GM12878 (cell line): Measurements from ENCODE around the gene PSMC6. TPM values are rescaled to one million over a fixed set of nuclear protein-coding genes. Genes with fewer than 3 reads are reported as not detected.

Source experiments
- ATAC-seq: fragments of 200-7000 bp; cut with Tn5 transposase; 3 replicates; pipeline ENCODE4 v1.9.1; 2020; ENCODE audit warnings: mild to moderate bottlenecking, moderate library complexity
- BruUV-seq: library from RNA; stranded (reverse); fragments of 400-500 nt; replicated peaks from 2 replicates; lab custom pipeline; 2021; lab: Mats Ljungman, UMichigan
- CTCF ChIA-PET: fragments of 300-600 bp; sonication (Branson Sonifier 250); formaldehyde crosslinking; extraction: SDS; loops from one replicate; lab custom pipeline; 2021; ENCODE audit warnings: inconsistent platforms; lab: Yijun Ruan, JAX
- POLR2A ChIA-PET: fragments of 350-600 bp; formaldehyde crosslinking; extraction: SDS; loops from one replicate; lab custom pipeline; 2021; ENCODE audit warnings: inconsistent platforms; lab: Charles Lee
- RAD21 ChIA-PET: fragments of 300-600 bp; sonication (Branson Sonifier 250); formaldehyde crosslinking; loops from one replicate; lab custom pipeline; 2023; ENCODE audit warnings: antibody characterized with exemption; ENCODE audit not compliant: unreplicated experiment; lab: Charles Lee
- SMC1A ChIA-PET: fragments of 300-600 bp; sonication (Branson Sonifier 250); formaldehyde crosslinking; loops from one replicate; lab custom pipeline; 2023; ENCODE audit not compliant: unreplicated experiment, uncharacterized antibody; lab: Charles Lee
- DNase-seq: peaks from one replicate; pipeline ENCODE4 v3.0.0-alpha.2; 2011; ENCODE audit warnings: low read depth, low spot score
- FAIRE-seq: peaks from 3 replicates; lab custom pipeline; 2011; peaks lifted over from hg19 to GRCh38; lab: Jason Lieb, UNC
- H2AFZ ChIP-seq: 2 replicates; pipeline ENCODE4 v1.6.0; 2011; ENCODE audit warnings: low read depth, low read length, control low read depth; ENCODE audit not compliant: control insufficient read depth
- H3K27ac ChIP-seq: 2 replicates; pipeline ENCODE4 v1.5.1; 2011; ENCODE audit warnings: control low read depth; ENCODE audit not compliant: control insufficient read depth, insufficient read depth
- H3K27me3 ChIP-seq, 2 experiments: replicated peaks in 1 of 2; 2 replicates each; pipeline versions ENCODE4 v1.6.0 to v1.6.1; 2011; ENCODE audit warnings: low read length in 1 of 2; ENCODE audit not compliant: control insufficient read depth in 2 of 2, insufficient read depth in 2 of 2
- H3K36me3 ChIP-seq, 2 experiments: 2 replicates each; pipeline ENCODE4 v1.5.1; 2011; ENCODE audit warnings: low read length in 1 of 2; ENCODE audit not compliant: control insufficient read depth in 2 of 2, insufficient read depth in 2 of 2
- H3K4me1 ChIP-seq: 2 replicates; pipeline ENCODE4 v1.6.1; 2011; ENCODE audit warnings: mild to moderate bottlenecking, low read length, moderate library complexity, mixed read lengths; ENCODE audit not compliant: control insufficient read depth, insufficient read depth
- H3K4me2 ChIP-seq: 2 replicates; pipeline ENCODE4 v1.6.0; 2011; ENCODE audit warnings: control low read depth; ENCODE audit not compliant: control insufficient read depth, insufficient read depth
- H3K4me3 ChIP-seq: fragments of 200-600 bp; sonication (generic); 2 replicates; pipeline ENCODE4 v1.5.1; 2016
- H3K79me2 ChIP-seq: 2 replicates; pipeline ENCODE4 v1.6.0; 2011; ENCODE audit warnings: low read length; ENCODE audit not compliant: control insufficient read depth, insufficient read depth
- H3K9ac ChIP-seq: 2 replicates; pipeline ENCODE4 v1.8.0; 2011; ENCODE audit warnings: low read length, control low read depth, mixed read lengths; ENCODE audit not compliant: control insufficient read depth, insufficient read depth
- H3K9me3 ChIP-seq: replicated peaks from 3 replicates; pipeline ENCODE4 v1.5.1; 2011; ENCODE audit warnings: mild to moderate bottlenecking, low read length; ENCODE audit not compliant: control insufficient read depth, insufficient read depth
- H4K20me1 ChIP-seq: 2 replicates; pipeline ENCODE4 v1.6.0; 2011; ENCODE audit not compliant: control insufficient read depth, insufficient read depth
- KLF5 ChIP-seq: fragments of 450-650 bp; IDR thresholded peaks from 2 replicates; pipeline ENCODE4 v1.6.1; 2014; ENCODE audit warnings: mild to moderate bottlenecking; ENCODE audit not compliant: partially characterized antibody
- MTA2 ChIP-seq: fragments of 450-650 bp; IDR thresholded peaks from 2 replicates; pipeline ENCODE4 v1.6.1; 2016; ENCODE audit warnings: low read depth, mild to moderate bottlenecking, moderate library complexity
- NFXL1 ChIP-seq: fragments of 450-650 bp; IDR thresholded peaks from 2 replicates; pipeline ENCODE4 v1.6.1; 2017; ENCODE audit warnings: antibody characterized with exemption, mild to moderate bottlenecking, borderline replicate concordance
- RB1 ChIP-seq: fragments of 450-650 bp; formaldehyde crosslinking; IDR thresholded peaks from 2 replicates; pipeline ENCODE4 v1.6.1; 2017; ENCODE audit warnings: mild to moderate bottlenecking, borderline replicate concordance
- ZBED1 ChIP-seq: IDR thresholded peaks from 2 replicates; pipeline ENCODE4 v1.6.1; 2016; ENCODE audit warnings: borderline replicate concordance
- WGBS: methylation state at CpG from one replicate; pipeline ENCODE4 v1.1.6; 2016; ENCODE audit warnings: low lambda C conversion rate; ENCODE audit not compliant: insufficient replicate concordance, insufficient coverage; ENCODE audit errors: missing lambda C conversion rate; 5-methylcytosine and 5-hydroxymethylcytosine counted together
- in situ Hi-C: fragments of 300-500 bp; cut with MboI; formaldehyde crosslinking; loops from 9 replicates; pipeline ENCODE4 v1.14.3; 2018; ENCODE audit warnings: mixed read lengths
- intact Hi-C: fragments of 100-400 bp; cut with micrococcal nuclease; formaldehyde crosslinking; loops from one replicate; pipeline ENCODE4 v1.14.2; 2022; ENCODE audit not compliant: unreplicated experiment
- polyA plus RNA-seq, 11 experiments: library from polyadenylated mRNA; depleted of rRNA in 4 of 11; unstranded in 6 of 11; stranded (reverse) in 5 of 11; fragments of >200 nt; fragmentation: Nextera tagmentation in 4 of 11; fragmentation: Illumina TruSeq in 1 of 11; extraction: Ambion mirVana in 4 of 11; extraction: Trizol in 1 of 11; gene quantifications; 1 replicate in 1 of 11; 2 replicates in 10 of 11; pipeline versions ENCODE4 v1.2.1 to v1.2.3, GENCODE V29; 2011 to 2016; ENCODE audit warnings: inconsistent platforms in 2 of 11, missing spikeins in 2 of 11, low read depth in 1 of 11
- total RNA-seq, 4 experiments: library from RNA; depleted of rRNA in 3 of 4; stranded (reverse); fragments of >200 nt in 3 of 4; fragmentation: Illumina TruSeq in 1 of 4; extraction: Trizol in 1 of 4; gene quantifications; 2 replicates each; pipeline versions ENCODE4 v1.2.1 to v1.2.3, GENCODE V29; 2013 to 2021
- TF ChIP-seq, protein P1 (sequence below): fragments of 450-650 bp; IDR thresholded peaks from 2 replicates; pipeline ENCODE4 v1.6.1; 2016; ENCODE audit warnings: mild to moderate bottlenecking
- TF ChIP-seq, protein P2 (sequence below): fragments of 450-650 bp; IDR thresholded peaks from 2 replicates; pipeline ENCODE4 v1.6.1; 2017; ENCODE audit warnings: mild to moderate bottlenecking

The PSMC6 gene
- total and polyA plus RNA-seq, 10 of the 15 experiments (the other 5 are each of a cell fraction or from before 2014, with no cell fraction given), result 71.4 to 192 (median 153) TPM

- FAIRE-seq (no peak), DNase-seq (no peak), ATAC-seq (no peak)
- no peak overlapping the region for H3K4me2 ChIP-seq
- no peak overlapping the region for H3K9ac ChIP-seq
- no peaks in the 10 kb centered on the region for H3K27me3 ChIP-seq
- ChIA-PET SMC1A (no interaction called here), CTCF (interaction anchor here (2.0 kb wide), 1 partner anchor 151 kb away, joined by 5 read pairs; the partner anchor contains the start of genes GPR137C and TXNDC16), RAD21 (no interaction called here), POLR2A (no interaction called here)
- intact Hi-C loops (no loop called here), in situ Hi-C loops (no loop called here)
- no peaks in the 10 kb centered on the region for H3K36me3 ChIP-seq
- peaks cover 14% of the 10 kb centered on the region for H3K79me2 ChIP-seq
- no peak overlapping the region for H2AFZ ChIP-seq
- H4K20me1 ChIP-seq, result no peaks in the 10 kb centered on the region
- H3K9me3 ChIP-seq, result no peaks in the 10 kb centered on the region
- H3K4me3 ChIP-seq, result no peak overlapping the region
- no peak overlapping the region for H3K27ac ChIP-seq
- peaks cover 12% of the 10 kb centered on the region; the same call in 1 of the 2 replicates for H3K4me1 ChIP-seq
- TF ChIP-seq ZBED1, result no peak
- TF ChIP-seq, protein P1, sequence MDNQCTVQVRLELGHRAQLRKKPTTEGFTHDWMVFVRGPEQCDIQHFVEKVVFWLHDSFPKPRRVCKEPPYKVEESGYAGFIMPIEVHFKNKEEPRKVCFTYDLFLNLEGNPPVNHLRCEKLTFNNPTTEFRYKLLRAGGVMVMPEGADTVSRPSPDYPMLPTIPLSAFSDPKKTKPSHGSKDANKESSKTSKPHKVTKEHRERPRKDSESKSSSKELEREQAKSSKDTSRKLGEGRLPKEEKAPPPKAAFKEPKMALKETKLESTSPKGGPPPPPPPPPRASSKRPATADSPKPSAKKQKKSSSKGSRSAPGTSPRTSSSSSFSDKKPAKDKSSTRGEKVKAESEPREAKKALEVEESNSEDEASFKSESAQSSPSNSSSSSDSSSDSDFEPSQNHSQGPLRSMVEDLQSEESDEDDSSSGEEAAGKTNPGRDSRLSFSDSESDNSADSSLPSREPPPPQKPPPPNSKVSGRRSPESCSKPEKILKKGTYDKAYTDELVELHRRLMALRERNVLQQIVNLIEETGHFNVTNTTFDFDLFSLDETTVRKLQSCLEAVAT, result no peak
- TF ChIP-seq RB1, result no peak
- TF ChIP-seq, protein P2, sequence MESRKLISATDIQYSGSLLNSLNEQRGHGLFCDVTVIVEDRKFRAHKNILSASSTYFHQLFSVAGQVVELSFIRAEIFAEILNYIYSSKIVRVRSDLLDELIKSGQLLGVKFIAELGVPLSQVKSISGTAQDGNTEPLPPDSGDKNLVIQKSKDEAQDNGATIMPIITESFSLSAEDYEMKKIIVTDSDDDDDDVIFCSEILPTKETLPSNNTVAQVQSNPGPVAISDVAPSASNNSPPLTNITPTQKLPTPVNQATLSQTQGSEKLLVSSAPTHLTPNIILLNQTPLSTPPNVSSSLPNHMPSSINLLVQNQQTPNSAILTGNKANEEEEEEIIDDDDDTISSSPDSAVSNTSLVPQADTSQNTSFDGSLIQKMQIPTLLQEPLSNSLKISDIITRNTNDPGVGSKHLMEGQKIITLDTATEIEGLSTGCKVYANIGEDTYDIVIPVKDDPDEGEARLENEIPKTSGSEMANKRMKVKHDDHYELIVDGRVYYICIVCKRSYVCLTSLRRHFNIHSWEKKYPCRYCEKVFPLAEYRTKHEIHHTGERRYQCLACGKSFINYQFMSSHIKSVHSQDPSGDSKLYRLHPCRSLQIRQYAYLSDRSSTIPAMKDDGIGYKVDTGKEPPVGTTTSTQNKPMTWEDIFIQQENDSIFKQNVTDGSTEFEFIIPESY, result no peak
- no peak for TF ChIP-seq NFXL1
- TF ChIP-seq KLF5, result no peak
- no peak for TF ChIP-seq MTA2
- no TSS peak for BruUV-seq
- 94% methylated on average over 3 of the region's 3 CpGs for WGBS
These were observed 3.8 kb upstream of the PSMC6 start for GRCh38 chr14:52703225-52703624.
